Esophagus squamous epithelium (tissue), 5 donors: Measurements from ENCODE around the gene PTPN5. TPM values are rescaled to one million over a fixed set of nuclear protein-coding genes. Genes with fewer than 3 reads are reported as not detected.

Experiments
- DNase-seq: peaks from one replicate; lab custom pipeline; 2025; lab: John Stamatoyannopoulos, UW
- H3K27ac ChIP-seq, 4 donors: fragments of 200-600 bp; sonication (generic); one replicate each; pipeline ENCODE4 v1.5.1; 2016 to 2019; ENCODE audit warnings: mild to moderate bottlenecking in 1 of 4
- H3K27me3 ChIP-seq, 4 donors: fragments of 200-600 bp; sonication (generic); 1 replicate in 3 of 4; 2 replicates in 1 of 4; pipeline versions ENCODE4 v1.5.1 to v1.6.0; 2017 to 2021; ENCODE audit warnings: antibody characterized with exemption in 1 of 4
- H3K36me3 ChIP-seq, 3 donors: fragments of 200-600 bp; sonication (generic); one replicate each; pipeline ENCODE4 v1.5.1; 2016 to 2019
- H3K4me1 ChIP-seq, 3 donors: fragments of 200-600 bp; sonication (generic); one replicate each; pipeline ENCODE4 v1.5.1; 2017 to 2019
- H3K4me3 ChIP-seq, 4 donors: fragments of 200-600 bp; sonication (generic); 1 replicate in 3 of 4; 2 replicates in 1 of 4; pipeline ENCODE4 v1.5.1; 2016 to 2019; ENCODE audit warnings: mild to moderate bottlenecking in 2 of 4, moderate library complexity in 1 of 4
- H3K9me3 ChIP-seq, 3 donors: fragments of 200-600 bp; sonication (generic); one replicate each; pipeline ENCODE4 v1.5.1; 2016 to 2019
- POLR2A ChIP-seq, 4 donors: fragments of 450-650 bp; IDR thresholded peaks; one replicate each; pipeline ENCODE4 v1.6.1; 2017; ENCODE audit warnings: antibody characterized with exemption in 4 of 4, mild to moderate bottlenecking in 4 of 4, moderate library complexity in 3 of 4
- WGBS, 2 donors: methylation state at CpG; one replicate each; pipeline ENCODE4 v1.1.5; 2018; 5-methylcytosine and 5-hydroxymethylcytosine counted together
- intact Hi-C: fragments of 100-400 bp; cut with DNase I; formaldehyde crosslinking; loops from one replicate; pipeline ENCODE4 v1.15.0; 2022
- total RNA-seq, 4 donors: library from RNA; depleted of rRNA; stranded (reverse); fragments of >200 nt; gene quantifications; one replicate each; pipeline ENCODE4 v1.1.0, GENCODE V29; 2016
- TF ChIP-seq, protein P1 (sequence below), 6 experiments: fragments of 450-650 bp in 4 of 6; fragments of 200-600 bp in 2 of 6; sonication (generic) in 2 of 6; IDR thresholded peaks; one replicate each; pipeline ENCODE4 v1.5.1; 2016 to 2019; ENCODE audit warnings: antibody characterized with exemption in 6 of 6, mild to moderate bottlenecking in 4 of 6, moderate library complexity in 4 of 6
- donor health status: DM: yes; HTN: yes; CAD: no.

Gene PTPN5
- total RNA-seq, 4 donors from 2014 or later: 0.18 to 0.95 (median 0.58) TPM

DNA sequence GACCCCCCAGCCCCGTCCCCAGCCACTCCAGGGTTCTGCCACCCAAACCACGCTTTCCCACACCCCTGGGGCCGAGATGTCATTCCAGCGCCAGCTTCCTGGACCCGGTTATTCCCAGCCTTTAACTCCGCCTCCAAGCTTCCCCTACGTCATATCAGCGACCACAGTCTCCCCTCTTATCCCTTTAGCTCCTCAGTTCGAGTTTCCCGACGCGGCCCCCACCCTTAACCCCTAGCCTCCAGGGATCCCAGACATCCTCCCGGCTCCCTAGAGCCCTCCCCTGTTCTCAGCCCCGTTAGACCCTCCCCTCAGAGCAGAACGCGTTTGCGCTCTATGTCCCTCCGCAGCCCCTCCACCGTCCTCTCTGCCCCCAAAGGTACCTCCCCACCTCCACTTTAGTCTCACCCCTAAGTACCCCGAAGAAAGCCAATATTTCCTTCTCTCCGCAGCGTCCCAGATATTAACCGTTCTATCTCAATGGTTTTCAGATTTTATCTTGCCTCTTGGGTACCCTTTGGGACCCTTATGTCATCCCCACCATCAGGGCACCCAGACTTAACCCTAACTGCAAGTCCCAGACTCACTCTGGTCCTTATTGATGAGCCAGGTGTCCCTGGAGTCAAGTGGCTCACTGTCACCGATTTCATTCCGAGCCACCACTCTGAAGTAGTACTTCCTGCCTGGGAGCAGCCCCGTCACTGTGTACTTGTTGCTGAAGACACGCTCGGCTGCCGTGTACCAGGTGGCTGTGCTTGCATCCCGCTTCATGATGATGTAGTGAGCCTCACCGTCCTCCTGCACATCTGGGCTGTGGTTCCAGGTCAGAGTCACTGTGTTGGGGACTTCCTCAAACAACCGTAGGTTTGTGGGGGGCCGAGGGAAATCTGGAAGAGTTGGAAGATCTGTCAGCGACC, 85.0 kb downstream of the PTPN5 start:
- 5 to 7% methylated on average over 24 of the region's 34 CpGs for WGBS, 2 donors
- intact Hi-C loops: no loop called here
- Histone ChIP-seq H3K4me3 (peak overlapping the region; percentile 37 to 64 (median 58)), H3K36me3 (peaks cover 0 to 16% (median 4%) of the 10 kb centered on the region in 3 donors), H3K27ac (peak overlapping the region; percentile 66 to 75 (median 74)), H3K27me3 (peaks cover 0 to 5% (median 0%) of the 10 kb centered on the region in 4 donors), H3K9me3 (no peaks in the 10 kb centered on the region), H3K4me1 (peaks cover 11 to 26% (median 13%) of the 10 kb centered on the region in 3 donors)
- TF ChIP-seq POLR2A (IDR thresholded peaks at IDR 0.05): peak in 1 of 4 donors; percentile 16
- TF ChIP-seq, protein P1, sequence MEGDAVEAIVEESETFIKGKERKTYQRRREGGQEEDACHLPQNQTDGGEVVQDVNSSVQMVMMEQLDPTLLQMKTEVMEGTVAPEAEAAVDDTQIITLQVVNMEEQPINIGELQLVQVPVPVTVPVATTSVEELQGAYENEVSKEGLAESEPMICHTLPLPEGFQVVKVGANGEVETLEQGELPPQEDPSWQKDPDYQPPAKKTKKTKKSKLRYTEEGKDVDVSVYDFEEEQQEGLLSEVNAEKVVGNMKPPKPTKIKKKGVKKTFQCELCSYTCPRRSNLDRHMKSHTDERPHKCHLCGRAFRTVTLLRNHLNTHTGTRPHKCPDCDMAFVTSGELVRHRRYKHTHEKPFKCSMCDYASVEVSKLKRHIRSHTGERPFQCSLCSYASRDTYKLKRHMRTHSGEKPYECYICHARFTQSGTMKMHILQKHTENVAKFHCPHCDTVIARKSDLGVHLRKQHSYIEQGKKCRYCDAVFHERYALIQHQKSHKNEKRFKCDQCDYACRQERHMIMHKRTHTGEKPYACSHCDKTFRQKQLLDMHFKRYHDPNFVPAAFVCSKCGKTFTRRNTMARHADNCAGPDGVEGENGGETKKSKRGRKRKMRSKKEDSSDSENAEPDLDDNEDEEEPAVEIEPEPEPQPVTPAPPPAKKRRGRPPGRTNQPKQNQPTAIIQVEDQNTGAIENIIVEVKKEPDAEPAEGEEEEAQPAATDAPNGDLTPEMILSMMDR (IDR thresholded peaks at IDR 0.05): no peak
- no peak for DNase-seq

DNA sequence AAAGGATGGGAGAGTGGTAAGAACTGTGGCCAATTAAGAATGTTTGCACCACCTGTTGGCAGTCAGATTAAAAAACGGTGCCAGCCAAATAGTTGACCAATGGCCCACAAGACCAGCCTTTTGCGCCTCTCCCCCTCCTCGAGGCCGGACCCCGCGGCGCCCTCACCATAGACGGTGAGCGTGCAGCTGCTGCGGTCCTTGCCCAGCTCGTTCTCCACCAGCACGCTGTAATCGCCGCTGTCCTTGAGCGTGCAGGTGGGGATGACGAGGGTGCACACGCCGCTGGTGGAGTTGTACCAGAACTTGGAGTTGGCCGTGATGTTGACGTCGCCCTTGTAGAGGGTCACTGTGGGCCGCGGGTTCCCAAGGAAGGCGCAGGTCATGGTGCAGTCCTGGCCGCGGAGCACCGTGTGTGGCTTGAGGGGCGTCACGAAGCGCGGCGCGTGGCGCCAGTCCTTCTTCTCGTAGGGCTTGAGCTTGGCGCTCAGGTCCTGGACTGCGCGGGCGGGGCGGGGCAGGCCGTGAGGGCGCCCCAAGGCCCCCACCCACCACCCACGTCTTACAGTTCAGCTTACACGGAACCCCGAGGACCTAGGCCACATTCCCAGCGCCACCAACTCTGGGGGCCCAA, 85.8 kb downstream of the PTPN5 start:
- DNase-seq: no peak
- intact Hi-C loops: no loop called here
- no peaks in the 10 kb centered on the region for H3K9me3 ChIP-seq
- TF ChIP-seq, protein P1 (IDR thresholded peaks at IDR 0.05): no peak
- peak in 1 of 4 donors; percentile 14 for TF ChIP-seq POLR2A (IDR thresholded peaks at IDR 0.05)
- H3K36me3 ChIP-seq: peaks cover 0 to 20% (median 4%) of the 10 kb centered on the region in 3 donors
- H3K4me1 ChIP-seq: peaks cover 11 to 26% (median 13%) of the 10 kb centered on the region in 3 donors
- H3K27me3 ChIP-seq: peaks cover 0 to 5% (median 0%) of the 10 kb centered on the region in 4 donors
- peak overlapping the region; percentile 66 to 75 (median 74) for H3K27ac ChIP-seq
- 0 to 6% methylated on average over 3 to 9 of the region's 46 CpGs for WGBS, 2 donors
- peak overlapping the region; percentile 37 to 64 (median 58) for H3K4me3 ChIP-seq

DNA sequence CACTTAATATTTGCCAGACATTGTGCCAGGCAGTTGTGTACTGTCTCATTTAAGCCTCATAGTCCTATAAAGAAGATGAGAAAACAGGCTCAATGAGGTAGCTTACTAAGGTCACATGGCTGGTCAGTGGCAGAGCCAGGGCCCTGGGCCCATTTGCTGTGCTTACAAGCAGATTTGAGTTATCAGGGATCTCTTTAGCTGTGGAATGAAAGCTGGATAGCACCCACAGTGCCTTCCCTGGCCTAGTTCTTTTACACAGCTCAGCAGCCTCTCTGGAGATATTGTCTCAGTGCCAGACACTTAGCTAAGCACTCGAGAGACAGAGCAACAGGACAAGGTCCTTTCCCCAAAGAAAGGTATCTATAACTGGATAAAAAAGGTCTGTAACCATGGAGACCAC, 86.9 kb downstream of the PTPN5 start:
- DNase-seq: no peak

DNA sequence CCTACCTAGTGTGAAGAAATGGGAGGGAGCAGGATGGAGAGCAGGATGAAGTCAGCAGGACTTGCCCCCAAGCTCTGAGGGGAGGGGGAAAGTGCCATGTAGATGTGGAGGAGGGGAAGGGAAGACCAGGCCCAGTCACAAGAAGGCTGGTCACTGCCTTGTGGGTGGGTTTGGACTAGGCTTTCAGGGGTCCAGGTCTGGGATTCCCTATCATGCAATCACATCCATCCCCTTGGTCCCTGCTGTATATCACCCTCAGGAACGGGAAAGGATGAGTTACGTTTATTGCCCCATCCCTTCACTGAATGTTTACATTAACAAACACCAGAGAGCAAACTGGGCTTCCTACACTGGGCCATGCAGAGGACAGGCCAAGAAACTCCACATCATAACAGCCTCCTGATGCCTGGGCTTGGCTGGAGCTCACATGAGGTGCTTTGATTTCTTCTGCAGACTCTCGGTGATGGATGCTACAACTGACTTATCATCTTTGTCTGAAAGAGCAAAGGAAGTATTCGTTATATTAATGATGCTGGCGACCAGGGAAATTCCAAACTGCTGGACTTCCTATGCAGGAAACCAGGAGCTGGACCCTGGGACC, 87.5 kb downstream of the PTPN5 start:
- Histone ChIP-seq H3K4me3 (no peak overlapping the region), H3K9me3 (no peaks in the 10 kb centered on the region), H3K4me1 (peaks cover 22 to 41% (median 23%) of the 10 kb centered on the region in 3 donors), H3K36me3 (peaks cover 0 to 20% (median 4%) of the 10 kb centered on the region in 3 donors), H3K27me3 (peaks cover 0 to 5% (median 0%) of the 10 kb centered on the region in 4 donors), H3K27ac (no peak overlapping the region)
- WGBS, 2 donors: 76 to 91% methylated on average over 4 to 5 of the region's 5 CpGs
- TF ChIP-seq POLR2A (IDR thresholded peaks at IDR 0.05): no peak
- TF ChIP-seq, protein P1 (IDR thresholded peaks at IDR 0.05): no peak
- no peak for DNase-seq
- intact Hi-C loops: no loop called here

More for the DNA sequence above, 86.9 kb downstream of the PTPN5 start:
- Histone ChIP-seq H3K4me1 (peaks cover 18 to 35% (median 18%) of the 10 kb centered on the region in 3 donors), H3K9me3 (no peaks in the 10 kb centered on the region), H3K27ac (no peak overlapping the region), H3K27me3 (peaks cover 0 to 5% (median 0%) of the 10 kb centered on the region in 4 donors), H3K4me3 (no peak overlapping the region), H3K36me3 (peaks cover 0 to 20% (median 4%) of the 10 kb centered on the region in 3 donors)
- 43 to 72% methylated on average over 1 of the region's 1 CpG for WGBS, 2 donors
- intact Hi-C loops: no loop called here
- TF ChIP-seq POLR2A (IDR thresholded peaks at IDR 0.05): no peak
- TF ChIP-seq, protein P1 (IDR thresholded peaks at IDR 0.05): no peak
